Fibroblast of lung (primary cell): ENCODE measurements around the gene TBX4.

Experiments used
- CTCF ChIP-seq, 2 donors: IDR thresholded peaks in 1 of 2; conservative IDR thresholded peaks in 1 of 2; 1 replicate in 1 of 2; 2 replicates in 1 of 2; pipeline ENCODE4 v1.5.1; 2011 to 2012; ENCODE audit warnings: low read length in 2 of 2, control low read depth in 1 of 2, inconsistent platforms in 1 of 2, low read depth in 1 of 2, mild to moderate bottlenecking in 1 of 2
- EZH2 ChIP-seq: IDR thresholded peaks from 2 replicates; pipeline ENCODE4 v1.5.1; 2012; ENCODE audit warnings: low read length, control low read depth, mild to moderate bottlenecking; ENCODE audit errors: missing control alignments

GRCh38 chr17:61517843-61518606 is 65.8 kb downstream of the TBX4 start:
- no peak for TF ChIP-seq CTCF (conservative IDR thresholded peaks at IDR 0.05 in 1 of 2, IDR thresholded peaks at IDR 0.05 in 1 of 2; ENCODE audit: low read depth in 1 of 2, low read length in 2 of 2)
- no peak for TF ChIP-seq EZH2
